Esophagus muscularis mucosa (tissue), 3 donors: Measurements from ENCODE around the gene SMPD2.

Experiments
- CTCF ChIP-seq, 3 experiments: fragments of 200-600 bp in 2 of 3; fragments of 450-650 bp in 1 of 3; sonication (generic) in 2 of 3; IDR thresholded peaks; one replicate each; pipeline ENCODE4 v1.5.1; 2017 to 2019; ENCODE audit warnings: antibody characterized with exemption in 3 of 3, mild to moderate bottlenecking in 2 of 3, moderate library complexity in 1 of 3
- POLR2A ChIP-seq: fragments of 450-650 bp; IDR thresholded peaks from one replicate; pipeline ENCODE4 v1.6.1; 2017; ENCODE audit warnings: antibody characterized with exemption, moderate library complexity, mild to moderate bottlenecking, low read depth

GRCh38 chr6:109449064-109449794 is 8.7 kb downstream of the SMPD2 start:
- TF ChIP-seq CTCF (IDR thresholded peaks at IDR 0.05) (no peak), POLR2A (no peak)
